ENCODE measurements around the gene S100A16. TPM values are rescaled to one million over a fixed set of nuclear protein-coding genes. Genes with fewer than 3 reads are reported as not detected.

Gene S100A16
- total and polyA plus RNA-seq, 9 of the 15 experiments (the other 6 are each of a cell fraction or from before 2014, with no cell fraction given), result 1.6 to 6.9 (median 4.3) TPM

DNA sequence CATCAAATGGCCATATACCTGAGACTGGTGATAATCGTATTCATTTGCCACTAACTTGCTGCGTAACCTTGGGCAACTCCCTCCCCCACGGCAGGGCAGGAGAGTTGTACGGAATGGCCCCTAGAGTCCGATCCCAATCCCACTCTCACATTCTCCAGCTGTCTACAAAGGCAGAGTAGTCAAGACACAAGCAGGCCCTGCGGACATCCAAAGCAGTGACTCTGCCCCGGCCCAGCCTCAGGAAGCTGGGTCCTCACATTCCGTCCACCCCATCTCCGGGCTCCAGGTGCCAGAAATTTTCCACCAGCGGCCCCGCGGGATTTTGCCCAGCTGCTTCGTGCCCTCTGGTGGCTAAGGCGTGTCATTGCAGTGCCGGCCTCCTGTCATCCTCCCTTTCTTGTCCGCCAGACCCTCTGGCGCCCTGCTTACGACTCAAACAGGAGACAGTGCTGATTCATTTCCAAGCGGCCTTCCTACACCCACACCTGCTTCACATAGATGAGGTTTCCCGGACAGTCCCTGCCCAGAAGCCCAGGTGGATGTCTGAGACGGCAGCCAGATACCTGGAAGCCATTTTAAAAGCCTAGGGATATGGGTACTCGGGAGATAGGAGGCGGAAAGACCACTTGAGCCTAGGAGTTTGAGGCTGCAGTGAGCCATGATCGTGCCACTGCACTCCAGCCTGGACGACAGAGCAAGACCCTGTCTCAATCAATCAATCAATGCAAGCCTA lies 44.4 kb downstream of the S100A16 start:
- Histone ChIP-seq H4K20me1 (replicated peaks; ENCODE audit: control insufficient read depth, insufficient read depth, low read length) (no peaks in the 10 kb centered on the region), H3K4me1 (replicated peaks in 1 of 2; ENCODE audit: control insufficient read depth in 2 of 2, insufficient read depth in 2 of 2, low read length in 2 of 2) (peaks cover 38% of the 10 kb centered on the region in 2 experiments), H2AFZ (ENCODE audit: low read depth, low read length) (peak overlapping the region; percentile 98), H3K4me2 (ENCODE audit: insufficient read depth, low read length) (peak overlapping the region; percentile 75), H3K27me3 (ENCODE audit: control insufficient read depth in 2 of 2, insufficient read depth in 2 of 2, low read length in 2 of 2) (no peaks in the 10 kb centered on the region), H3K79me2 (ENCODE audit: control insufficient read depth, insufficient read depth, low read length) (no peaks in the 10 kb centered on the region), H3K9ac (ENCODE audit: insufficient read depth in 1 of 2, low read depth in 2 of 2, low read length in 2 of 2) (peak overlapping the region; percentile 42 to 65; a peak in 2 of 4 replicates), H3K9me1 (ENCODE audit: control insufficient read depth, insufficient read depth, low read length) (peaks cover 9% of the 10 kb centered on the region), H3K9me3 (replicated peaks; ENCODE audit: control insufficient read depth, insufficient read depth, low read depth, low read length) (no peaks in the 10 kb centered on the region), H3K36me3 (ENCODE audit: control insufficient read depth, insufficient read depth, low read length) (no peaks in the 10 kb centered on the region), H3K4me3 (no peak overlapping the region), H3K27ac (ENCODE audit: extremely low read depth, low read depth, low read length) (peak overlapping the region; percentile 63; the same call in 2 of the 3 replicates)
- FAIRE-seq (peak; percentile 96), DNase-seq (ENCODE audit: extremely low read depth in 1 of 4, low spot score in 3 of 4) (peak; percentile 89 to 92 (median 90)), ATAC-seq (peak; percentile 81)
- in situ Hi-C loops (cut with MboI), result loop anchor here (5.0 to 10.0 kb wide), 2 partner anchors 36 to 54 kb away; no protein-coding TSS in a partner anchor
- WGBS (ENCODE audit: insufficient coverage, low coverage, missing lambda C conversion rate), result 22% methylated on average over 25 of the region's 25 CpGs
- BruUV-seq (replicated peaks), result no TSS peak
- CTCF ChIA-PET (ENCODE audit: low intra/inter-chr PET ratio), result interaction anchor here (0.6 to 5.0 kb wide), 8 partner anchors 17 to 779 kb away, joined by 3 to 58 read pairs (median 4); partner anchors contain the start of gene INTS3
- intact Hi-C loops (cut with micrococcal nuclease), result loop anchor here (1.0 to 5.0 kb wide), 6 partner anchors 30 to 216 kb away; partner anchors contain the start of gene S100A13
- POLR2A ChIA-PET, result interaction anchor here (0.5 to 1.7 kb wide), 8 partner anchors 9 to 422 kb away, joined by 3 to 6 read pairs (median 4); partner anchors contain the start of genes CHTOP and RPS27
- TF ChIP-seq CBX3 (IDR thresholded peaks at IDR 0.05; ENCODE audit: borderline replicate concordance in 1 of 2, low read length in 2 of 2) (no peak; a peak in 1 of 3 replicates), ARID1B (IDR thresholded peaks at IDR 0.05) (no peak), SREBF2 (CRISPR knock-in tag; IDR thresholded peaks at IDR 0.05) (no peak), XRCC4 (IDR thresholded peaks at IDR 0.05; ENCODE audit: extremely low read depth, insufficient read depth, insufficient read length) (no peak), ZFP36 (IDR thresholded peaks at IDR 0.05; ENCODE audit: low read depth, low read length, partially characterized antibody) (peak; percentile 3), ZNF316 (IDR thresholded peaks at IDR 0.05) (peak; percentile 6; the same call in 1 of the 2 replicates), CREM (IDR thresholded peaks at IDR 0.05; ENCODE audit: low read depth) (peak; percentile 94), LCOR (CRISPR knock-in tag; IDR thresholded peaks at IDR 0.05) (peak; percentile 67; the same call in 1 of the 2 replicates), IFI16 (CRISPR knock-in tag; IDR thresholded peaks at IDR 0.05) (no peak), NR2F6 (CRISPR knock-in tag; IDR thresholded peaks at IDR 0.05) (no peak), RCOR1 (IDR thresholded peaks at IDR 0.05; ENCODE audit: borderline replicate concordance in 1 of 2, low read depth in 2 of 2, low read length in 2 of 2) (peak; percentile 20 to 80; a peak in 2 of 4 replicates), TCF3 (CRISPR knock-in tag; IDR thresholded peaks at IDR 0.05) (0 out of 2 replicates have a peak, but pooled peaks have one; percentile 18), PYGO2 (tag; IDR thresholded peaks at IDR 0.05) (no peak), EP300 (IDR thresholded peaks at IDR 0.05; ENCODE audit: low read length) (peak; percentile 49; the same call in 1 of the 2 replicates)
- TF ChIP-seq, protein P1, sequence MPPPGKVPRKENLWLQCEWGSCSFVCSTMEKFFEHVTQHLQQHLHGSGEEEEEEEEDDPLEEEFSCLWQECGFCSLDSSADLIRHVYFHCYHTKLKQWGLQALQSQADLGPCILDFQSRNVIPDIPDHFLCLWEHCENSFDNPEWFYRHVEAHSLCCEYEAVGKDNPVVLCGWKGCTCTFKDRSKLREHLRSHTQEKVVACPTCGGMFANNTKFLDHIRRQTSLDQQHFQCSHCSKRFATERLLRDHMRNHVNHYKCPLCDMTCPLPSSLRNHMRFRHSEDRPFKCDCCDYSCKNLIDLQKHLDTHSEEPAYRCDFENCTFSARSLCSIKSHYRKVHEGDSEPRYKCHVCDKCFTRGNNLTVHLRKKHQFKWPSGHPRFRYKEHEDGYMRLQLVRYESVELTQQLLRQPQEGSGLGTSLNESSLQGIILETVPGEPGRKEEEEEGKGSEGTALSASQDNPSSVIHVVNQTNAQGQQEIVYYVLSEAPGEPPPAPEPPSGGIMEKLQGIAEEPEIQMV (tag; conservative IDR thresholded peaks at IDR 0.05; ENCODE audit: low read depth), result no peak
- TF ChIP-seq, protein P2, sequence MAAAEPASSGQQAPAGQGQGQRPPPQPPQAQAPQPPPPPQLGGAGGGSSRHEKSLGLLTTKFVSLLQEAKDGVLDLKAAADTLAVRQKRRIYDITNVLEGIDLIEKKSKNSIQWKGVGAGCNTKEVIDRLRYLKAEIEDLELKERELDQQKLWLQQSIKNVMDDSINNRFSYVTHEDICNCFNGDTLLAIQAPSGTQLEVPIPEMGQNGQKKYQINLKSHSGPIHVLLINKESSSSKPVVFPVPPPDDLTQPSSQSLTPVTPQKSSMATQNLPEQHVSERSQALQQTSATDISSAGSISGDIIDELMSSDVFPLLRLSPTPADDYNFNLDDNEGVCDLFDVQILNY (CRISPR knock-in tag; IDR thresholded peaks at IDR 0.05), result no peak
- TF ChIP-seq, protein P3, sequence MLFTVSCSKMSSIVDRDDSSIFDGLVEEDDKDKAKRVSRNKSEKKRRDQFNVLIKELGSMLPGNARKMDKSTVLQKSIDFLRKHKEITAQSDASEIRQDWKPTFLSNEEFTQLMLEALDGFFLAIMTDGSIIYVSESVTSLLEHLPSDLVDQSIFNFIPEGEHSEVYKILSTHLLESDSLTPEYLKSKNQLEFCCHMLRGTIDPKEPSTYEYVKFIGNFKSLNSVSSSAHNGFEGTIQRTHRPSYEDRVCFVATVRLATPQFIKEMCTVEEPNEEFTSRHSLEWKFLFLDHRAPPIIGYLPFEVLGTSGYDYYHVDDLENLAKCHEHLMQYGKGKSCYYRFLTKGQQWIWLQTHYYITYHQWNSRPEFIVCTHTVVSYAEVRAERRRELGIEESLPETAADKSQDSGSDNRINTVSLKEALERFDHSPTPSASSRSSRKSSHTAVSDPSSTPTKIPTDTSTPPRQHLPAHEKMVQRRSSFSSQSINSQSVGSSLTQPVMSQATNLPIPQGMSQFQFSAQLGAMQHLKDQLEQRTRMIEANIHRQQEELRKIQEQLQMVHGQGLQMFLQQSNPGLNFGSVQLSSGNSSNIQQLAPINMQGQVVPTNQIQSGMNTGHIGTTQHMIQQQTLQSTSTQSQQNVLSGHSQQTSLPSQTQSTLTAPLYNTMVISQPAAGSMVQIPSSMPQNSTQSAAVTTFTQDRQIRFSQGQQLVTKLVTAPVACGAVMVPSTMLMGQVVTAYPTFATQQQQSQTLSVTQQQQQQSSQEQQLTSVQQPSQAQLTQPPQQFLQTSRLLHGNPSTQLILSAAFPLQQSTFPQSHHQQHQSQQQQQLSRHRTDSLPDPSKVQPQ (CRISPR knock-in tag; IDR thresholded peaks at IDR 0.05; ENCODE audit: borderline replicate concordance), result no peak

All from K562 (cell line).